Gastrocnemius medialis (tissue), 4 donors: ENCODE measurements around the gene SLC24A3. TPM values are rescaled to one million over a fixed set of nuclear protein-coding genes. Genes with fewer than 3 reads are reported as not detected.

Experiments
- ATAC-seq, 2 donors: fragments of 150-250 bp; one replicate each; pipeline ENCODE4 v1.9.1; 2016
- DNase-seq, 2 donors: peaks; one replicate each; pipeline ENCODE4 v3.0.0-alpha.2; 2019
- H3K27ac ChIP-seq, 4 donors: fragments of 200-600 bp; sonication (generic); 1 replicate in 1 of 4; 2 replicates in 3 of 4; pipeline ENCODE4 v1.5.1; 2016 to 2018; ENCODE audit warnings: mild to moderate bottlenecking in 2 of 4, moderate library complexity in 1 of 4
- H3K27me3 ChIP-seq, 3 donors: fragments of 200-600 bp; sonication (generic) in 2 of 3; 1 replicate in 1 of 3; 2 replicates in 2 of 3; pipeline versions ENCODE4 v1.5.1 to v1.6.0; 2016 to 2019; ENCODE audit warnings: mild to moderate bottlenecking in 1 of 3, moderate library complexity in 1 of 3
- H3K36me3 ChIP-seq, 2 donors: fragments of 200-600 bp; sonication (generic) in 1 of 2; one replicate each; pipeline ENCODE4 v1.5.1; 2017 to 2018
- H3K4me1 ChIP-seq, 2 donors: fragments of 200-600 bp; sonication (generic) in 1 of 2; one replicate each; pipeline ENCODE4 v1.5.1; 2016 to 2017; ENCODE audit warnings: mild to moderate bottlenecking in 2 of 2
- H3K4me3 ChIP-seq, 4 donors: fragments of 200-600 bp; sonication (generic) in 3 of 4; 1 replicate in 1 of 4; 2 replicates in 3 of 4; pipeline ENCODE4 v1.5.1; 2016 to 2019; ENCODE audit warnings: mild to moderate bottlenecking in 2 of 4
- H3K9me3 ChIP-seq, 3 donors: fragments of 200-600 bp; sonication (generic) in 2 of 3; 1 replicate in 1 of 3; 2 replicates in 2 of 3; pipeline ENCODE4 v1.5.1; 2016 to 2019
- CTCF ChIP-seq, 5 experiments: fragments of 450-650 bp in 3 of 5; fragments of 200-600 bp in 2 of 5; sonication (generic) in 2 of 5; IDR thresholded peaks in 4 of 5; conservative IDR thresholded peaks in 1 of 5; 1 replicate in 4 of 5; 2 replicates in 1 of 5; pipeline ENCODE4 v1.5.1; 2016 to 2019; ENCODE audit warnings: antibody characterized with exemption in 5 of 5, mild to moderate bottlenecking in 3 of 5, moderate library complexity in 3 of 5
- POLR2A ChIP-seq, 2 donors: fragments of 450-650 bp; IDR thresholded peaks; one replicate each; pipeline ENCODE4 v1.6.1; 2017; ENCODE audit warnings: antibody characterized with exemption in 2 of 2, mild to moderate bottlenecking in 2 of 2, moderate library complexity in 2 of 2
- in situ Hi-C, 4 donors: fragments of 200-750 bp; cut with MboI; loops; one replicate each; pipeline versions ENCODE4 v1.15.0 to v1.8.0; 2017; ENCODE audit warnings: low sequenced_read_pairs in 4 of 4
- intact Hi-C: fragments of 100-400 bp; cut with DNase I; formaldehyde crosslinking; loops from one replicate; pipeline ENCODE4 v1.15.1; 2023; ENCODE audit warnings: low total_unique reads
- total RNA-seq, 4 donors: library from RNA; depleted of rRNA; stranded (reverse); fragments of >200 nt; gene quantifications; one replicate each; pipeline versions ENCODE4 v1.1.0 to v1.2.3, GENCODE V29; 2016

Gene SLC24A3
- total RNA-seq, 4 donors from 2014 or later, result 3.3 to 7.8 (median 6.7) TPM

GRCh38 chr20:19619904-19620430 lies 407.5 kb downstream of the SLC24A3 start:
- Histone ChIP-seq H3K27ac (no peak overlapping the region), H3K36me3 (no peaks in the 10 kb centered on the region), H3K4me3 (no peak overlapping the region), H3K4me1 (no peaks in the 10 kb centered on the region), H3K9me3 (no peaks in the 10 kb centered on the region), H3K27me3 (no peaks in the 10 kb centered on the region)
- in situ Hi-C loops (no loop called here), intact Hi-C loops (no loop called here)
- ATAC-seq, result no peak
- TF ChIP-seq CTCF (IDR thresholded peaks at IDR 0.05 in 4 of 5, conservative IDR thresholded peaks at IDR 0.05 in 1 of 5) (no peak), POLR2A (IDR thresholded peaks at IDR 0.05) (no peak)
- DNase-seq, result no peak

GRCh38 chr20:19620446-19620845 lies 408.0 kb downstream of the SLC24A3 start:
- H3K27me3 ChIP-seq, result no peaks in the 10 kb centered on the region
- in situ Hi-C loops, result no loop called here
- H3K27ac ChIP-seq, result no peak overlapping the region
- H3K4me3 ChIP-seq, result no peak overlapping the region
- DNase-seq, result no peak
- H3K4me1 ChIP-seq, result no peaks in the 10 kb centered on the region
- no peaks in the 10 kb centered on the region for H3K36me3 ChIP-seq
- H3K9me3 ChIP-seq, result no peaks in the 10 kb centered on the region
- no peak for ATAC-seq
- TF ChIP-seq CTCF (IDR thresholded peaks at IDR 0.05 in 4 of 5, conservative IDR thresholded peaks at IDR 0.05 in 1 of 5), result no peak
- TF ChIP-seq POLR2A (IDR thresholded peaks at IDR 0.05), result no peak
- intact Hi-C loops, result no loop called here

- DNase-seq, result no peak
- H3K9me3 ChIP-seq, result no peaks in the 10 kb centered on the region
- no peak overlapping the region for H3K27ac ChIP-seq
- intact Hi-C loops (no loop called here), in situ Hi-C loops (no loop called here)
- H3K36me3 ChIP-seq, result no peaks in the 10 kb centered on the region
- H3K4me1 ChIP-seq, result no peaks in the 10 kb centered on the region
- TF ChIP-seq POLR2A (IDR thresholded peaks at IDR 0.05), result no peak
- no peak for TF ChIP-seq CTCF (IDR thresholded peaks at IDR 0.05 in 4 of 5, conservative IDR thresholded peaks at IDR 0.05 in 1 of 5)
- ATAC-seq, result no peak
- H3K4me3 ChIP-seq, result no peak overlapping the region
- no peaks in the 10 kb centered on the region for H3K27me3 ChIP-seq
Observed at GRCh38 chr20:19621072-19621471, 408.6 kb downstream of the SLC24A3 start.

GRCh38 chr20:19624221-19624965 lies 412.0 kb downstream of the SLC24A3 start:
- Histone ChIP-seq H3K4me1 (no peaks in the 10 kb centered on the region), H3K36me3 (no peaks in the 10 kb centered on the region), H3K27ac (no peak overlapping the region), H3K27me3 (no peaks in the 10 kb centered on the region), H3K4me3 (no peak overlapping the region), H3K9me3 (no peaks in the 10 kb centered on the region)
- ATAC-seq (no peak), DNase-seq (no peak)
- in situ Hi-C loops, result no loop called here
- intact Hi-C loops, result no loop called here
- TF ChIP-seq POLR2A (IDR thresholded peaks at IDR 0.05) (no peak), CTCF (IDR thresholded peaks at IDR 0.05 in 4 of 5, conservative IDR thresholded peaks at IDR 0.05 in 1 of 5) (no peak)
